ENCODE data around the gene AHCY.

DNA sequence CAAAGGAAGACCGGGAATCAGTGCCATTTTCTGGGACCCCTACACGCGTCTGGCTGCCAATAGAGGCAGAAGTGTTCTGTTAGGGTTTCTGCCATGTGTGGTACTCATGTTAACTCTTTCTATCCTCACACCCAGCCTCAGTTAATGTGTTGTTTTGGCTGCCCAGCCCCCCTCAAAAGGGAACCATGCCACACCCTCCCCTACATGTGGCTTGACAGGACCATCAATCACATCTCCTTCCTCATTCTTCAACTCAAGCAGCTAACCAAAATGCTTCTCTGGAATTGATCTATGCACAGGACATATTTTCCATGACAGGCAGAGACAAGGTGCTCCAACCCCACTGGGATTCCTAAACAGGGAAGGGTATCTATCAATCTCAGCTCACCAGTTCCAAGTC, 22.0 kb downstream of the AHCY start:
- TF ChIP-seq, protein P1, sequence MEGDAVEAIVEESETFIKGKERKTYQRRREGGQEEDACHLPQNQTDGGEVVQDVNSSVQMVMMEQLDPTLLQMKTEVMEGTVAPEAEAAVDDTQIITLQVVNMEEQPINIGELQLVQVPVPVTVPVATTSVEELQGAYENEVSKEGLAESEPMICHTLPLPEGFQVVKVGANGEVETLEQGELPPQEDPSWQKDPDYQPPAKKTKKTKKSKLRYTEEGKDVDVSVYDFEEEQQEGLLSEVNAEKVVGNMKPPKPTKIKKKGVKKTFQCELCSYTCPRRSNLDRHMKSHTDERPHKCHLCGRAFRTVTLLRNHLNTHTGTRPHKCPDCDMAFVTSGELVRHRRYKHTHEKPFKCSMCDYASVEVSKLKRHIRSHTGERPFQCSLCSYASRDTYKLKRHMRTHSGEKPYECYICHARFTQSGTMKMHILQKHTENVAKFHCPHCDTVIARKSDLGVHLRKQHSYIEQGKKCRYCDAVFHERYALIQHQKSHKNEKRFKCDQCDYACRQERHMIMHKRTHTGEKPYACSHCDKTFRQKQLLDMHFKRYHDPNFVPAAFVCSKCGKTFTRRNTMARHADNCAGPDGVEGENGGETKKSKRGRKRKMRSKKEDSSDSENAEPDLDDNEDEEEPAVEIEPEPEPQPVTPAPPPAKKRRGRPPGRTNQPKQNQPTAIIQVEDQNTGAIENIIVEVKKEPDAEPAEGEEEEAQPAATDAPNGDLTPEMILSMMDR (IDR thresholded peaks at IDR 0.05) = no peak
- no peak for TF ChIP-seq POLR2AphosphoS5 (IDR thresholded peaks at IDR 0.05)
- no peak for TF ChIP-seq POLR2A (IDR thresholded peaks at IDR 0.05)

Data from gastroesophageal sphincter (tissue), 3 donors.